PC-3 (cell line): ENCODE results near the gene USP40. TPM values are rescaled to one million over a fixed set of nuclear protein-coding genes. Genes with fewer than 3 reads are reported as not detected.
A peak's percentile ranks its signal among the peaks of the same experiment; 100 is the strongest.

Experiments used
- ATAC-seq: fragments of 200-7000 bp; cut with Tn5 transposase; 2 replicates; pipeline ENCODE4 v1.9.1; 2020; ENCODE audit warnings: mild to moderate bottlenecking, moderate library complexity
- BruUV-seq: library from RNA; stranded (reverse); fragments of 400-500 nt; replicated peaks from 2 replicates; lab custom pipeline; 2021; lab: Mats Ljungman, UMichigan
- CTCF ChIA-PET: fragments of 300-600 bp; sonication (Branson Sonifier 250); formaldehyde crosslinking; loops from one replicate; lab custom pipeline; 2022; ENCODE audit warnings: antibody characterized with exemption; lab: Charles Lee
- POLR2A ChIA-PET: fragments of 300-600 bp; sonication (Branson Sonifier 250); formaldehyde crosslinking; loops from one replicate; lab custom pipeline; 2022; ENCODE audit warnings: antibody characterized with exemption; ENCODE audit not compliant: unreplicated experiment; lab: Charles Lee
- DNase-seq: peaks from one replicate; pipeline ENCODE4 v3.0.0-alpha.2; 2015
- H2AFZ ChIP-seq: fragments of 300-600 bp; sonication (generic); 2 replicates; pipeline ENCODE4 v1.6.0; 2016; ENCODE audit warnings: antibody characterized with exemption, low read length
- H3F3A ChIP-seq: fragments of 300-600 bp; sonication (generic); one replicate; pipeline ENCODE4 v1.6.0; 2017; ENCODE audit warnings: antibody characterized with exemption, low read length, control low read depth, mild to moderate bottlenecking; ENCODE audit not compliant: unreplicated experiment
- H3K27ac ChIP-seq: fragments of 300-600 bp; sonication (generic); 2 replicates; pipeline ENCODE4 v1.5.1; 2016; ENCODE audit warnings: mild to moderate bottlenecking, low read length
- H3K27me3 ChIP-seq: fragments of 300-600 bp; sonication (generic); 2 replicates; pipeline ENCODE4 v1.6.1; 2016; ENCODE audit warnings: low read length, mixed read lengths
- H3K36me3 ChIP-seq: fragments of 300-600 bp; sonication (generic); 2 replicates; pipeline ENCODE4 v1.6.1; 2016; ENCODE audit warnings: low read depth, mixed run types, low read length, mixed read lengths
- H3K4me1 ChIP-seq: fragments of 300-600 bp; sonication (generic); 2 replicates; pipeline ENCODE4 v1.5.1; 2016; ENCODE audit warnings: low read length; ENCODE audit not compliant: insufficient read depth
- H3K4me2 ChIP-seq: fragments of 300-600 bp; sonication (generic); 2 replicates; pipeline ENCODE4 v1.6.0; 2016; ENCODE audit warnings: low read length
- H3K4me3 ChIP-seq: fragments of 300-600 bp; sonication (generic); 2 replicates; pipeline ENCODE4 v1.5.1; 2016; ENCODE audit warnings: mild to moderate bottlenecking, low read length, mixed read lengths
- H3K79me2 ChIP-seq: fragments of 300-600 bp; sonication (generic); 2 replicates; pipeline ENCODE4 v1.6.1; 2017; ENCODE audit warnings: low read length, mixed read lengths
- H3K9ac ChIP-seq: fragments of 300-600 bp; sonication (generic); 2 replicates; pipeline ENCODE4 v1.6.0; 2016; ENCODE audit warnings: mild to moderate bottlenecking, low read length
- H3K9me2 ChIP-seq: fragments of 300-600 bp; sonication (generic); replicated peaks from 2 replicates; pipeline ENCODE4 v1.6.1; 2016; ENCODE audit warnings: mixed run types, low read length, mixed read lengths
- H3K9me3 ChIP-seq: fragments of 300-600 bp; sonication (generic); 2 replicates; pipeline ENCODE4 v1.6.1; 2016; ENCODE audit warnings: low read length, mixed read lengths
- H4K20me1 ChIP-seq: fragments of 300-600 bp; sonication (generic); 2 replicates; pipeline ENCODE4 v1.6.1; 2016; ENCODE audit warnings: low read length, mixed read lengths
- EZH2 ChIP-seq: fragments of 300-600 bp; sonication (generic); IDR thresholded peaks from one replicate; pipeline ENCODE4 v1.6.1; 2017; ENCODE audit warnings: antibody characterized with exemption, mild to moderate bottlenecking, low read length; ENCODE audit not compliant: unreplicated experiment
- EZH2phosphoT487 ChIP-seq: fragments of 300-600 bp; sonication (generic); IDR thresholded peaks from 2 replicates; pipeline ENCODE4 v1.6.1; 2018; ENCODE audit warnings: mild to moderate bottlenecking, antibody characterized with exemption, low read length, borderline replicate concordance
- intact Hi-C: fragments of 100-400 bp; cut with micrococcal nuclease; formaldehyde crosslinking; loops from 2 replicates; pipeline ENCODE4 v1.9.0; 2023
- total RNA-seq: library from RNA; depleted of rRNA; stranded (reverse); fragments of >200 nt; gene quantifications from 2 replicates; pipeline ENCODE4 v1.2.3, GENCODE V29; 2014
- TF ChIP-seq, protein P1 (sequence below): fragments of 300-600 bp; sonication (generic); conservative IDR thresholded peaks from 2 replicates; pipeline ENCODE4 v1.5.1; 2017; ENCODE audit warnings: antibody characterized with exemption, low read depth, mild to moderate bottlenecking, low read length

The USP40 gene
- total RNA-seq, 1 experiment from 2014 or later: 32.1 TPM

DNA sequence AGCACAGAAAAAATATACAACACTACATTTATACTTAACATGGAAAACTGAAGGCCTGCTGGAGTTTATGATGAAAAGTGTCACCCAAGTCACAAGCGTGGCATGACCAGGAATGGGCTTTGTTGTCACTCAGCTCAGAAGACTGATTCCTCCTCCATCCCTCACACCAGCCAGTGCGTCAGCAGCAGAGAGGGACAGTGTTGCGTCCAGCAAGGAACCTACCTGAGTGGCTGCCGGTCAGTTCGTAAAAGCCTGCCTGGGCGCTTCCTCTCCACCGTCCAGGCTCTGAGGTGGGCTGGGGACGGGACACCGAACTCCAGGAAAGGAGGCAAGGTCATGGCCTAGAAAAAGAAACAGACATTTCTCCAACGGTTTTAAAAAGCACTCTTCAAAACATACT is 77.4 kb downstream of the USP40 start:
- H3K4me2 ChIP-seq: no peak overlapping the region
- peak overlapping the region; percentile 100 for H3K27ac ChIP-seq

GRCh38 chr2:233487748-233488345 is 78.7 kb downstream of the USP40 start:
- no peaks in the 10 kb centered on the region for H3K9me3 ChIP-seq
- no peaks in the 10 kb centered on the region for H3K79me2 ChIP-seq
- H3K27ac ChIP-seq: peak overlapping the region; percentile 100
- DNase-seq (no peak), ATAC-seq (peak; percentile 16)
- no peaks in the 10 kb centered on the region for H4K20me1 ChIP-seq
- H3K4me1 ChIP-seq: peaks cover 41% of the 10 kb centered on the region
- peaks cover 27% of the 10 kb centered on the region for H3K36me3 ChIP-seq
- POLR2A ChIA-PET: no interaction called here
- TF ChIP-seq EZH2phosphoT487 (no peak), EZH2 (no peak)
- TF ChIP-seq, protein P1, sequence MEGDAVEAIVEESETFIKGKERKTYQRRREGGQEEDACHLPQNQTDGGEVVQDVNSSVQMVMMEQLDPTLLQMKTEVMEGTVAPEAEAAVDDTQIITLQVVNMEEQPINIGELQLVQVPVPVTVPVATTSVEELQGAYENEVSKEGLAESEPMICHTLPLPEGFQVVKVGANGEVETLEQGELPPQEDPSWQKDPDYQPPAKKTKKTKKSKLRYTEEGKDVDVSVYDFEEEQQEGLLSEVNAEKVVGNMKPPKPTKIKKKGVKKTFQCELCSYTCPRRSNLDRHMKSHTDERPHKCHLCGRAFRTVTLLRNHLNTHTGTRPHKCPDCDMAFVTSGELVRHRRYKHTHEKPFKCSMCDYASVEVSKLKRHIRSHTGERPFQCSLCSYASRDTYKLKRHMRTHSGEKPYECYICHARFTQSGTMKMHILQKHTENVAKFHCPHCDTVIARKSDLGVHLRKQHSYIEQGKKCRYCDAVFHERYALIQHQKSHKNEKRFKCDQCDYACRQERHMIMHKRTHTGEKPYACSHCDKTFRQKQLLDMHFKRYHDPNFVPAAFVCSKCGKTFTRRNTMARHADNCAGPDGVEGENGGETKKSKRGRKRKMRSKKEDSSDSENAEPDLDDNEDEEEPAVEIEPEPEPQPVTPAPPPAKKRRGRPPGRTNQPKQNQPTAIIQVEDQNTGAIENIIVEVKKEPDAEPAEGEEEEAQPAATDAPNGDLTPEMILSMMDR: no peak
- TSS peak; percentile 67 for BruUV-seq
- CTCF ChIA-PET: no interaction called here
- peak overlapping the region; percentile 87 for H3K9ac ChIP-seq
- intact Hi-C loops: loop anchor here (1.0 to 10.0 kb wide), 4 partner anchors 13 to 437 kb away; no protein-coding TSS in a partner anchor
- no peaks in the 10 kb centered on the region for H3K27me3 ChIP-seq
- H2AFZ ChIP-seq: 0 out of 2 replicates have a peak overlapping the region, but pooled peaks have one; percentile 1
- H3F3A ChIP-seq: peaks cover 18% of the 10 kb centered on the region
- no peaks in the 10 kb centered on the region for H3K9me2 ChIP-seq
- peak overlapping the region; percentile 84 for H3K4me2 ChIP-seq
- H3K4me3 ChIP-seq: peak overlapping the region; percentile 53

More for the DNA sequence above, 77.4 kb downstream of the USP40 start:
- DNase-seq (no peak), ATAC-seq (no peak)
- ChIA-PET CTCF (no interaction called here), POLR2A (no interaction called here)
- Histone ChIP-seq H3K27me3 (no peaks in the 10 kb centered on the region), H3K79me2 (no peaks in the 10 kb centered on the region), H3K36me3 (peaks cover 20% of the 10 kb centered on the region; the same call in 1 of the 2 replicates), H3K9me2 (no peaks in the 10 kb centered on the region), H4K20me1 (no peaks in the 10 kb centered on the region), H3K9ac (peak overlapping the region; percentile 87), H3F3A (peaks cover 18% of the 10 kb centered on the region), H3K4me1 (peaks cover 41% of the 10 kb centered on the region), H2AFZ (no peak overlapping the region), H3K9me3 (no peaks in the 10 kb centered on the region), H3K4me3 (no peak overlapping the region)
- no peak for TF ChIP-seq EZH2
- TF ChIP-seq EZH2phosphoT487: no peak
- TF ChIP-seq, protein P1: no peak
- no TSS peak for BruUV-seq
- intact Hi-C loops: loop anchor here (10.0 kb wide), 1 partner anchor 436 kb away; no protein-coding TSS in a partner anchor
